ENCODE results near the gene SPTA1.

DNA sequence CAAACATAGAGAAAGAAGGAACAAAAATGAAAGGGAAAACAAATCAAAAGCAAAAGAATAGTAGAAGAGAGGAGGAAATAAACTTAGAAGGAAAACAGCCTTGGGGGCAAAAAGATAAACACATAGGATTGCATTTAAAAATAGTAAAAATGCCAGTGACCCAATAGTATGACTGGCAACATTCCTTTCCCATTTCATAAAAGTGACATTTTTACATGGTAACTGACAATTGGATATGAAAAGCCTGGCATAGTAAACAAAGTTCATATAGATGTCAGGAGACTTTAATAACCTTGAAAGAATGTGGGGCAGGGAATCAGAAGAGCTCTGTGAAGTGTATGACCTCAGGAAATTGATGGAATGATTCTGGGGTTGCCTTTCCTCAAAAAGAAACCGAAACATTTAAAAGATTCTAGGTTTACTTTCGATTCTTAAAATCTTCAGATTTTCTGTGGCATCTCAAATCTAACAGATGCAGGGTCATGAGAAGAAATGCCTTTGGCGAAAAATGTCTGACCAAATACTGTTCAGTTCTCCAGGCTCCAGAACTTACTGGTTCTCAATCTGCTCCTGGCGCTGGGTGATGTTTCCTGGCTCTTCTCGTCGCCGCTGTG, 33.7 kb downstream of the SPTA1 start:
- TF ChIP-seq CTCF (IDR thresholded peaks at IDR 0.05; ENCODE audit: low read length) = no peak
- no peak for TF ChIP-seq EZH2 (IDR thresholded peaks at IDR 0.05; ENCODE audit: borderline replicate concordance, low read length)
